Activated CD8-positive, alpha-beta memory T cell treated with anti-CD3 and anti-CD28 coated beads, Interleukin-2, amount 50 U/mL, for 24 hours (primary cell): Measurements from ENCODE around the gene CREB3L2.
"Not testable (repeated sequence)": the region's sequence is repeated elsewhere in the genome, so short reads cannot be mapped to it uniquely, and the experiment has no call there.

Source experiments
- DNase-seq: peaks from one replicate; pipeline ENCODE4 v3.0.0-alpha.2; 2020; ENCODE audit errors: extremely low read depth

The CREB3L2 gene

GRCh38 chr7:137987968-137988367 is 13.9 kb downstream of the CREB3L2 start:
- no peak for DNase-seq

- no peak for DNase-seq
Measured at GRCh38 chr7:137987563-137987962, 14.3 kb downstream of the CREB3L2 start.

GRCh38 chr7:137987018-137987349 is 14.9 kb downstream of the CREB3L2 start:
- no peak for DNase-seq

- DNase-seq, result no peak
Measured at GRCh38 chr7:137986252-137987017, 15.5 kb downstream of the CREB3L2 start.

- no peak for DNase-seq
Measured at GRCh38 chr7:137985897-137986251, 16.0 kb downstream of the CREB3L2 start.

GRCh38 chr7:137985253-137985896 is 16.5 kb downstream of the CREB3L2 start:
- no peak for DNase-seq

GRCh38 chr7:137984181-137985041 is 17.5 kb downstream of the CREB3L2 start:
- no peak for DNase-seq

GRCh38 chr7:137983323-137984008 is 18.4 kb downstream of the CREB3L2 start:
- no peak for DNase-seq

- DNase-seq, result not testable (repeated sequence)
Measured at GRCh38 chr7:137982394-137982793, 19.5 kb downstream of the CREB3L2 start.

GRCh38 chr7:137981668-137982067 is 20.2 kb downstream of the CREB3L2 start:
- no peak for DNase-seq

GRCh38 chr7:137981175-137981574 is 20.7 kb downstream of the CREB3L2 start:
- no peak for DNase-seq

GRCh38 chr7:137980308-137980707 is 21.6 kb downstream of the CREB3L2 start:
- no peak for DNase-seq

GRCh38 chr7:137978464-137979237 is 23.2 kb downstream of the CREB3L2 start:
- no peak for DNase-seq

- DNase-seq, result no peak
Measured at GRCh38 chr7:137977173-137977572, 24.7 kb downstream of the CREB3L2 start.

- DNase-seq, result no peak
Measured at GRCh38 chr7:137976696-137977095, 25.2 kb downstream of the CREB3L2 start.

- DNase-seq, result no peak
Measured at GRCh38 chr7:137976232-137976631, 25.7 kb downstream of the CREB3L2 start.

GRCh38 chr7:137975768-137976167 is 26.1 kb downstream of the CREB3L2 start:
- DNase-seq, result no peak

- no peak for DNase-seq
Measured at GRCh38 chr7:137975221-137975620, 26.7 kb downstream of the CREB3L2 start.

- DNase-seq, result no peak
Measured at GRCh38 chr7:137974766-137975165, 27.1 kb downstream of the CREB3L2 start.

GRCh38 chr7:137970253-137970975 is 31.5 kb downstream of the CREB3L2 start:
- DNase-seq, result no peak

- DNase-seq, result no peak
Measured at GRCh38 chr7:137969828-137970227, 32.1 kb downstream of the CREB3L2 start.
